CD4-positive, alpha-beta T cell treated with Interleukin-15 for 4 hours (primary cell): Measurements from ENCODE around the gene ADAM19.

Experiments used
- DNase-seq: peaks from one replicate; pipeline ENCODE4 v3.0.0-alpha.2; 2020; ENCODE audit warnings: low spot score

Gene ADAM19

DNA sequence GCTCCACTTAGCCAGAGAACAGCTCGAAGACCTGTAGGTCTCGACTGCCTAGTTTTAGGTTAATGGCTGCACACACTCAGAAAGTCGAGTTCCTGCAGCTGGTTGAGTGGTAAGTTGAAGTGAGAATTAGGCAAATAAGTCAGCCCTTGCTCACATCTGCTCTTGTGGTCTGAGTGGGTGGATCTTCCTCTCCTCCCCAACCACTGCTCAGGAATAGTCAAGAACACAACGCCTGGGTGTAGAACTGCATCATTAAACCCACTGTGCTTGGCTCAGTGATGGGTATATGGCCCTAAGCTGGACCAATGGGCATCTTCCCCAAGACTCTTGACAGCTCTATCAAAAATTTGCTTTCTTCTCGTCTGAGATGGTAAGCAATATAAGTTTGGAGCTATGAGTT lies 20.9 kb upstream of the ADAM19 start:
- DNase-seq, result peak; percentile 54

DNA sequence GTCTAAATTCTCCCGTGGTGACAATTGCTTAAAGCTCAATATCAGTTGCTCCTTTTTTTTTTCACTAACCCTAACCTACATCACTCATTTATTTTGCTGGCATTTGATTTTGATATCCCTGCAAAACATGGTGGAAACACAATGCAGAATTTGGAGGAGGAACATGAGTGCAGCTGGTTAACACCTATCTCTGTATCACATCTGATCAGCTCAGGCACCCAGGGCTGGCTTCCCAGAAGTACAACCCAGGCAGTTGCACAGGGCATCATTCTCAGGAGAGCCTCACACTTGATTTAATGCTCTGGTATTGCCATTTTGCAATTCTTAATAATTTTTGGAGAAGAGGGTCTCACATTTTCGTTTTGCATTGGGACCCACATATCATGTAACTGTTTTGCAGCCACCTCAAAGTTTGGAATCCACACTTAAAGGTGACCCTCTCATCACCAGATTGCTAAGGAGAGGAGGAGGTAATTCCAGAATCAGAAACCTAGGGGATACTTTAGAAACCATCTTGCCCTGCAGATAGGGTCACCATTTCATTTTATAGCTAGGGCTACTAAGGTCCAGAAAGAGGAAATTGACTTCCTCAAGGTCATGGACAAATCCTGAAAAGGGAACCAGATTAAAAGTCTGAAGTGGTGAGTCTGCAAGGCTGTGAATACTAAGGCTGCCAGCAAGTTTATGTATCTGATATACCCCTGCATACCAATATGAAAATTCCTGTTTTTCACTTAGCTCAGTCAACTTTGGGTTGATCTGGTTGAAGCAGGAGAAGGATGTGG lies 19.3 kb upstream of the ADAM19 start:
- no peak for DNase-seq

DNA sequence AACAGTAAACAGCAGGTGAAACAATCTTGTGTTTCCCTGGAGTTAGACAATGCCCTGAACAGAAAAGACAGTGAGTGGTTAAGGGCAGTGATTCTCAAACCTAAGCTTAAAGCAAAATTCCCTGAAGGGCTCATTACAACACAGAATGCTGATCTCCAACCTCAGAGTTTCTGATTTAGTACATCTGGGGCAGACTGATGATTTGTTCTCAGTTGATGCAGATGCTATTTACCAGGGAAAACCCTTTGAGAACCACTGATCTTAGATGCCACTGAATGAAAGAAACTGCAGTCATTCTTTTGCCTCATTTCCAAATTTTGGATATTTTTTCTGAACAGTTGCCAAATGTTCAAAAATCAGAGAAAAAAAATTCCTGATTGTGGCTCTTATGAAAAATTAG lies 18.7 kb upstream of the ADAM19 start:
- DNase-seq, result no peak

DNA sequence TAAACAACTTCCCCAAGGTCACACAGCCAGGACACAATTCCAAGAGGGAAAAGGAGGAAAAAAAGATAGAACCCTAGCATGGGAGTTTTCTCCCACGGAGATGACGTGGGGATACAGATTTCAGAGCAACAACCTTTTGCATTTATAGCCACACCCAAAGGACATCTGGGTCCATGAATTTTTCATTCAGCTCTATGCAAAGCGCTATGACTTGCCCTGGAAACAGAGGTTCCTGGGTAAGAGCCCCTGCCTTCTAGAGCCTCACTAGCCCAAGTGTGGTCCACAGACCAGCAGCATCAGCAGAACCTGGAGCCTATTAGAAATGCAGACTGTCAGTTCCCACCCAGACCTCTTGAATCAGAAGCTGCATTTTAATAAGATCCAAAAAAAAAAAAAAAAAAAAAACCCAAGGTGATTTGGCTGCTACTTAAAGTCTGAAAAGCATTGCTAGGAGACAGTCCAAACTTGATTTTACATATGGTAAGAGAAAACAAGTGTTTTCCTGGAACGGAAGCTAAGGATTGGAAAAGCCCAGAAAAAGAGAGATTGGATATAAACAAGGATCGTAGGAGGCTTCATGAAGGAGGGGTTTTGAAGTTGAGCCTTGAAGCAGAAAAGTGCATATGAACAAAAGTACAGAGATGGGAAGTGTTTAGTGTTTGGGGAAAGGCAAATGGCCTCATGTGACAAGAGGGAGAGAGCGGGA lies 17.6 kb upstream of the ADAM19 start:
- no peak for DNase-seq

DNA sequence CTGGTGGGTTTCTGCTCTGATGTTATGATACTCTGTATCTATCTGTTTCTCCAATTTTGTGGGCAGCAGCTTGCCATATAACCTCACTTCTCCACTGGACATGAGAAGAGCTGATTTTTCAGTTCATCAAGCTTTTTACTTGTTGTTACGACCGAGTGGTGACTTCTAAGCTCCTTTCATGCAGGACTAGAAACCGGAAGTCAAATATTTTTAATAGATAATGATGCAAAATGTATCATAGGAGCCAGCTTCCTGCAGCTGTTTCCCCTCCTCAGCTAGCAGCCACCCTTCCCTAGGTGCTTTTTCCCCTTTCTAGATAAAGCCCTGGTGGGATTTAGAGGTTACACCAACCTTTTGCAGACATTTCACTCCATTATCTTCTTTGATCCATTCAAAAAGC lies 17.0 kb upstream of the ADAM19 start:
- no peak for DNase-seq

DNA sequence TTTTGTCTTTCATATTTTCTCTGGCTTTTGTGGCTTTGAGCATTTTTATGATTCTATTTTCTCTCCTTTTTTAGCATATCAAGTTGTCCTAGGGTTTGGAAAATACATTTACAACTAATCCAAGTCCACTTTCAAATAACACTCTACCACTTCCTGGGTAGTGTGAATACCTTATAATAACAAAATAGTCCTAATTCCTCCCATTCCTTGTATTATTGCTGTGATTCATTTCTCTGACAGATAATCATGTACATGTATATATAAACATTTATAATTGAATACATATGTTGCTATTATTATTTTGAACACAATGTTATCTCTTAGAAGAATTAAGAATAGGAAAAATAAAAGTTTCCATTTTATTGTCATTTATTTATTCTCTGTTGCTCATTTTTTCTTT lies 14.9 kb upstream of the ADAM19 start:
- DNase-seq, result no peak

DNA sequence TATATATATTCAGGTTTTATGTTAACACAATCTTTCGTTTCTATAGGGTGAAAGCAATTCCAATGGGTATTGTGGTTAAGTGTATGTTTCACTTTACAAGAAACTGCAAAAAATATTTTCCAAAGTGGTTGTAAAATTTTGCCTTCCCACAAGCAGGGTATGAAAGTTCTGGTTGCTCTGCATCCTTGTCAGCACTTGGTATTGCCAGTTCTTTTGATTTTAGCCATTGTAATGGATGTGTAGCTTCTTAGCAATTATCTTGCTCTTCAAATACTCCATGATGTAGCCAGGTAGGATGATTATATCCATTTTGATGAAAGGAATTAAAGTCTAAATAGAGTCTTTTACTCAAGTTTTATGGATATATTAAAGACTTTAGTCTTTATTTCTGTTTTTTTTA lies 9.1 kb upstream of the ADAM19 start:
- DNase-seq, result no peak

DNA sequence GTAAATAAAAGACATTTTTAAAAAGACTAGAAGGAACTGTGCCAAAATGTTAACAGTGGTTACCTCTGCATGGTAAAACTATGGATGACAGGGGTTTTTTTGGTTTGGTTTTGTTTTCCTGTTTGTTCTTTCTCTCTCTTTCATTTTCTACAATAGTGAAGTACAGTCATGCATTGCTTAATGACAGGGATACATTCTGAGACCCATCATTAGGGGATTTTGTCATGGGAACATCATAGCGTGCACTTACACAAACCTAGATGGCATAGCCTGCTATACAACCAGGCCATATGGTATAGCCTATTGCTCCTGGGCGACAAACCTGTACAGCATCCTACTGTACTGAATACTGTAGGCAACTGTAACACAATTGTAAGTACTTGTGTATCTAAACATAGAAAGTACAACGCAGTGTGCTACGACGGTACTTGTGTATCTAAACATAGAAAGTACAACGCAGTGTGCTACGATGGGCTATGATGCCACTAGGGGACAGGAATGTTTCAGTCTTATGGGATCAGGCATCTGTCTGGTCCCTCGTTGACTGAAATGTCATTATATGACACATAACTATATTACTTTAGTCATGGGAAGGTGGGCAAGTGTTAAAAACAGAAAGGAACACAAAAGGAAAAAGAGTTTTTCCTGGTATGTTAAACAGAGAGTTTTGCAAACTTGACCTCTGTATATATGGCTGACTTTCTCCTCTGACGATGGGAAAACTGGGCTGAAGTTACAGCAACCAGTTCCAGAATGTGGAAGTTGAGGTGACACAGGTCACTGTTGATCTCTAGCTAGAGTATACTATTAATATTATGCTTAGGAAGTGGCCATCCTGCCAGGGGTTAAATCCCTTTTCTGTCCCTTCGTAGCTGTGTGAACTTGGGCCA lies 7.4 kb upstream of the ADAM19 start:
- DNase-seq, result no peak

DNA sequence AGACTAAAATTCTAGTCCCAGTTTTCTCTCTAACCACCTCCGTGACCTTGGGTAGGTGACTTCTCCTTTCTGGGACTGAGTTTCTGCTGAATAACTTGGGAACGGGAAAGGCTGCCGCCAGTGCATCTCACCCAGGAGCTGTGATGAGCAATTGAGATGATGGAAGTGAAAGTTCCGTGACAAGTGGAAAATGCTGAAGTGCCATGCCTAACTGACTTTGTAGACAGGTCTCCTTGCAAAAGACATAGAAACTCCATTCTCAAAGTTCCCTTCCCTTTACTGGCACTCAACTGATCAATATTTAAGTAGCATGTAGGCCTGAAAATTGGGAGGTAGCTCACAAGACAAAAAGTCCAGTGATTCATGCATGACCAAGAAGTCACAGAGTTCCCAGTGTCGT lies 6.3 kb upstream of the ADAM19 start:
- no peak for DNase-seq

DNA sequence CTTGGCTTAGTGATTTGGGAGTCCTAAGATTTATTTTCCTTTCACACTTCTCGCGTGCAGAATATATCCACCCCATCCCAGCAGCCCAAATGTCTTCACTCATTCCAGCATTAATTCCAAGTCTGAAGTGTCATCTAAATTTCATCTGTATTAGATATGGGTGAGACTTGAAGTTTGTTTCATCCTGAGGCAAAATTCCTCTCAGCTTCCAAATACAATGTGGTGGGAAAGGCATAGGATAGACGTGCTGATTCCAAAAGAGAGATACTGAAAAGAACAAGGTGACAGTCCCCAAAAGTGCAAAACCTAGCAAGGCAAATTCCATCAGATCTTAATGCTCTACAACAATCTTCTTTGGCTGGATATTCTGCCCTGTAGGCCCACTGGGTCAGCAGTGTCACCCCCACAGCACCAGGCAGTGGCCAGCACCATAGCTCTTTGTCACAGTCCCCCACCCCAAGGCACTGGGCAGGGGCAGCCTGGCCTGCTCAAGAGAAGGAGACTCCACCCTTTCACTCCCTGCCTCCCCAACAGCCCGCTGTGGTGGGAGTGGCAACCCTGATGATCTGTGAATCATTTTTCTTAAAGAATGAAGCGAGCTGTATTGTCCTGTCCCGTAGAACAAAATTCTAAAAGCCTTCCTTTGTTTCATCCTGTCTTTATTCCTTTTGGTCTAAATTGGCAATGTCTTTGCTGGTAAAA lies 2.7 kb upstream of the ADAM19 start:
- DNase-seq, result no peak

DNA sequence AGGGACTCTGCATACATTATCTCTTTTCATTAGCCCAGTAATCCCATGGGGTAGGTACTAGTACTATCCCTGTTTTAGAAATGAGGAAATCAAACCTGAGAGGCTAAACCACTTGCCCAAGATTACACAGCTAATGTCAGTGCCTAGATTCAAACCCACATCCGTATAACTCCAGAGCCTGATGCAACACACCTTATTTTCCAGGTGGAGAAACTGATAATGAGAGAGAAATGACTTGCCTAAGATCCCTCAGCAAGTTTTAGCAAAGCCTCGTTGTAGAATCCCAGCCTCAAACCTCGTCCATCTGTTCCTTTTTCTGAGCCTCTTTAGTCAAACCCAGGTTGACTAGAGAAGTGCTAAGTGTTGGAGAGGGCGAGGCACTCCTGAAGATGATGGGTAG lies 1.1 kb upstream of the ADAM19 start:
- DNase-seq, result no peak

GRCh38 chr5:157574456-157575380 lies 857 bp downstream of the ADAM19 start:
- DNase-seq, result no peak

GRCh38 chr5:157571357-157571827 lies 4.2 kb downstream of the ADAM19 start:
- no peak for DNase-seq

- peak; percentile 53 for DNase-seq
Observed at GRCh38 chr5:157570531-157571200, 4.9 kb downstream of the ADAM19 start.

- no peak for DNase-seq
Observed at GRCh38 chr5:157568720-157569119, 6.9 kb downstream of the ADAM19 start.

- no peak for DNase-seq
Observed at GRCh38 chr5:157568222-157568621, 7.4 kb downstream of the ADAM19 start.

DNA sequence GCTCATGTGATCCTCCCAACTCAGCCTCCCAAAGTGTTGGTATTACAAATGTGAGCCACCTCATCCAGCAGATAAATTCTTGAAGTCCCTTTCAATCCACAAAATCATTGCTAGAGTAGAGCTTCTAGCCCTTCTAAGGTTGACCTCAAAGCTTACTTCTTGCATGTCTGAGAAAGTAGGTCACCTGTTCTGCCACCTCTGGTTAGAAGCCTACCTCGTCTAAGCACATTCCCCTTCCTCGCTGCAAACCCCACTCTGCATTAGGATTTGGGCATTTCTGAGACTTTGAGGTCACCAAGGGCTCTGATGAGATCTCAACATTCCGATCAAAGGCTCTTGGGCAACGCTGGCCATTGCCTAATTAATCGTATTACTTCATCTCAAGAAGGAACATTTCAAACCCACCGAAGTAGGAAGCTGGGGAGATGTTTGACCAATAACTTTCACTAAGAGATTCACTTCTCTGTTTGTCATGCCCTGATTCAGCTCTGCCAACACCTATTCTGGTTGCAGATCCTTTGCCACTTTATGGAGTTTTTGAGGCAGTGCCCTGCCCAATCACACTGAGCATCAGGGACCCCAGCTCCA lies 8.6 kb downstream of the ADAM19 start:
- no peak for DNase-seq

GRCh38 chr5:157563929-157564716 lies 11.5 kb downstream of the ADAM19 start:
- no peak for DNase-seq

DNA sequence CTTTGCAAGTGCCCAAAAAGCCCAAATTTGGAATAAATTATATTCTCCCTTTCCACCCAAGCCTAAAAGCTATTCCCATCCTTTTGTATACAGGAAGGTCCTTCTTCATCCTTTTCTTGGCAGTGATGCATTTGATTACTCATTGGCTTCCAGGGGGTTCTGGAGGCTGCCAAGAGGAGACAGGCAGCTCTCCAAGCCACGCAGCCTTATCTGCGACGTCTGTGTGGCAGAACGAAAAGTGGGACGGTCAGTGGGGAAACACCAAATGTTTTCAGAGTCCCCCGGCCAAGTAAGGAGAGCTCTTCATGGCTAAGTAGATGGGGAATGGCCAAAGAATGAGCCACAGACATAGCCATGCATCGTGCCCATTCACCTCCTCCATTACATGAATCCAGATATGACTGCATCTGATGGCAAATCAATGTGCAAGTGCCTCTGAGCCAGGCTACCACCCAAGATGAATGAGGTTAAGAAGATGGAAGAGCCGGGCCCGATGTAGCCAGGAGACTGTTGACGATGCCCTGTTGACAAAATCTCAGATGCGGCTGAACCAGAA lies 12.1 kb downstream of the ADAM19 start:
- no peak for DNase-seq
